ENCODE data around the gene GSS.

GRCh38 chr20:34886122-34886521 is 69.5 kb downstream of the GSS start:
- TF ChIP-seq POLR2A (IDR thresholded peaks at IDR 0.05) (no peak), EP300 (IDR thresholded peaks at IDR 0.05) (no peak), POLR2AphosphoS5 (IDR thresholded peaks at IDR 0.05) (no peak)
- TF ChIP-seq, protein P1, sequence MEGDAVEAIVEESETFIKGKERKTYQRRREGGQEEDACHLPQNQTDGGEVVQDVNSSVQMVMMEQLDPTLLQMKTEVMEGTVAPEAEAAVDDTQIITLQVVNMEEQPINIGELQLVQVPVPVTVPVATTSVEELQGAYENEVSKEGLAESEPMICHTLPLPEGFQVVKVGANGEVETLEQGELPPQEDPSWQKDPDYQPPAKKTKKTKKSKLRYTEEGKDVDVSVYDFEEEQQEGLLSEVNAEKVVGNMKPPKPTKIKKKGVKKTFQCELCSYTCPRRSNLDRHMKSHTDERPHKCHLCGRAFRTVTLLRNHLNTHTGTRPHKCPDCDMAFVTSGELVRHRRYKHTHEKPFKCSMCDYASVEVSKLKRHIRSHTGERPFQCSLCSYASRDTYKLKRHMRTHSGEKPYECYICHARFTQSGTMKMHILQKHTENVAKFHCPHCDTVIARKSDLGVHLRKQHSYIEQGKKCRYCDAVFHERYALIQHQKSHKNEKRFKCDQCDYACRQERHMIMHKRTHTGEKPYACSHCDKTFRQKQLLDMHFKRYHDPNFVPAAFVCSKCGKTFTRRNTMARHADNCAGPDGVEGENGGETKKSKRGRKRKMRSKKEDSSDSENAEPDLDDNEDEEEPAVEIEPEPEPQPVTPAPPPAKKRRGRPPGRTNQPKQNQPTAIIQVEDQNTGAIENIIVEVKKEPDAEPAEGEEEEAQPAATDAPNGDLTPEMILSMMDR (IDR thresholded peaks at IDR 0.05) = no peak

All from gastroesophageal sphincter (tissue), 3 donors.